ENCODE results near the gene TSPAN19. TPM values are rescaled to one million over a fixed set of nuclear protein-coding genes. Genes with fewer than 3 reads are reported as not detected.

The TSPAN19 gene
- total and polyA plus RNA-seq, 2 of the 13 experiments (the other 11 are each of a cell fraction or from before 2014, with no cell fraction given) = not detected

- no peak overlapping the region for H2AFZ ChIP-seq (ENCODE audit: low read length)
- BruUV-seq (replicated peaks) = no TSS peak
- H3K79me2 ChIP-seq (ENCODE audit: insufficient read depth, low read length) = no peaks in the 10 kb centered on the region
- no peak for TF ChIP-seq JUND (CRISPR knock-in tag; IDR thresholded peaks at IDR 0.05)
- TF ChIP-seq ZBTB3 (CRISPR knock-in tag; IDR thresholded peaks at IDR 0.05; ENCODE audit: borderline replicate concordance, low read depth) = no peak
- TF ChIP-seq ARNT (IDR thresholded peaks at IDR 0.05) = no peak
- no peak for TF ChIP-seq ZNF569 (CRISPR knock-in tag; IDR thresholded peaks at IDR 0.05; ENCODE audit: borderline replicate concordance)
- TF ChIP-seq TFDP2 (CRISPR knock-in tag; IDR thresholded peaks at IDR 0.05) = no peak
- no peak for TF ChIP-seq ZNF333 (CRISPR knock-in tag; IDR thresholded peaks at IDR 0.05; ENCODE audit: borderline replicate concordance)
- no peak for TF ChIP-seq IKZF1 (IDR thresholded peaks at IDR 0.05)
- DNase-seq (ENCODE audit: low spot score) (no peak), ATAC-seq (no peak), FAIRE-seq (no peak)
- ChIA-PET CTCF (ENCODE audit: low intra/inter-chr PET ratio, low total read pairs) (no interaction called here), POLR2A (no interaction called here)
- 0% methylated on average over 3 of the region's 3 CpGs for WGBS (ENCODE audit: low lambda C conversion rate)
- H3K9me3 ChIP-seq (ENCODE audit: low read length) = no peaks in the 10 kb centered on the region
- H3K27me3 ChIP-seq (ENCODE audit: control insufficient read depth in 1 of 2, insufficient read depth in 2 of 2, low read length in 2 of 2) = no peaks in the 10 kb centered on the region
- no peaks in the 10 kb centered on the region for H3K36me3 ChIP-seq (replicated peaks in 1 of 2; ENCODE audit: control insufficient read depth in 1 of 2, insufficient read depth in 2 of 2, low read length in 2 of 2)
- H3K9ac ChIP-seq (ENCODE audit: insufficient read depth, low read depth, low read length) = no peak overlapping the region
- no peaks in the 10 kb centered on the region for H4K20me1 ChIP-seq (ENCODE audit: insufficient read depth, low read length)
- in situ Hi-C loops (cut with HindIII; ENCODE audit: extremely low pct_ligation_motif_present, low pct_unique_long_range_greater_than_20kb) = no loop called here
- no peak overlapping the region for H3K27ac ChIP-seq (ENCODE audit: extremely low read length, insufficient read depth, low read length)
- H3K4me1 ChIP-seq (ENCODE audit: insufficient read depth, low read length) = no peaks in the 10 kb centered on the region
- H3K4me2 ChIP-seq (ENCODE audit: low read depth, low read length) = peak overlapping the region; percentile 71
- H3K4me3 ChIP-seq (replicated peaks in 1 of 3; ENCODE audit: insufficient read depth in 1 of 3, low read depth in 2 of 3, low read length in 3 of 3) = no peak overlapping the region
- intact Hi-C loops (cut with micrococcal nuclease; ENCODE audit: unreplicated experiment) = no loop called here
Observed at GRCh38 chr12:85036733-85037132, 656 bp upstream of the TSPAN19 start.

DNA sequence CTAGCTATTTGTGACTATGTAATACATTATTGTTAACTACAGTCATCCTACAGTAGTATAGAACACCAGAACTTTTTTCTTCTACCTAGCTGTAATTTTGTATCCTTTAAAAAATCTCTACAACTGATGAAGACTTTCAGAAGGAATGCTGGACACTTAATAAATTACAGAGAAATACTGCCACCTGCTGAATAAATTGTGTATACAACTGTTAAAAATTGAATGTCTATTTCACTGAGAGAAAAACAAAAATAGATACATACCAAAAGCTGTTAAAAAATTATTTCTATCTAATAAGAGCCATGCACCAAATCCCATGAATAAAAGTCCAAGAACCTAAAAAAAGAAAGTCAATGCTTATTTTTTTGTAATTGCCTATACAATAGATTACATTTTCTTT is 6.6 kb downstream of the TSPAN19 start:
- H2AFZ ChIP-seq (ENCODE audit: low read length) = no peak overlapping the region
- POLR2A ChIA-PET = no interaction called here
- ATAC-seq (no peak), DNase-seq (ENCODE audit: low spot score) (peak; percentile 3), FAIRE-seq (no peak)
- in situ Hi-C loops (cut with HindIII; ENCODE audit: extremely low pct_ligation_motif_present, low pct_unique_long_range_greater_than_20kb) (loop anchor here (5.0 kb wide), 1 partner anchor 157 kb away; no protein-coding TSS in a partner anchor), intact Hi-C loops (cut with micrococcal nuclease; ENCODE audit: unreplicated experiment) (loop anchor here (1.0 kb wide), 1 partner anchor 155 kb away; no protein-coding TSS in a partner anchor)
- no peaks in the 10 kb centered on the region for H4K20me1 ChIP-seq (ENCODE audit: insufficient read depth, low read length)
- H3K4me3 ChIP-seq (replicated peaks in 1 of 3; ENCODE audit: insufficient read depth in 1 of 3, low read depth in 2 of 3, low read length in 3 of 3) = no peak overlapping the region
- CTCF ChIA-PET (ENCODE audit: low intra/inter-chr PET ratio, low total read pairs) = interaction anchor here (2.7 kb wide), 1 partner anchor 154 kb away, joined by 52 read pairs; no protein-coding TSS in a partner anchor
- H3K36me3 ChIP-seq (replicated peaks in 1 of 2; ENCODE audit: control insufficient read depth in 1 of 2, insufficient read depth in 2 of 2, low read length in 2 of 2) = no peaks in the 10 kb centered on the region
- no peak overlapping the region for H3K4me2 ChIP-seq (ENCODE audit: low read depth, low read length)
- H3K4me1 ChIP-seq (ENCODE audit: insufficient read depth, low read length) = no peaks in the 10 kb centered on the region
- TF ChIP-seq SMC3 (IDR thresholded peaks at IDR 0.05; ENCODE audit: low read length) (peak; percentile 41), PAX8 (CRISPR knock-in tag; IDR thresholded peaks at IDR 0.05; ENCODE audit: borderline replicate concordance) (no peak), STAG1 (CRISPR knock-in tag; IDR thresholded peaks at IDR 0.05) (peak; percentile 37; the same call in 1 of the 2 replicates), ZBTB4 (CRISPR knock-in tag; IDR thresholded peaks at IDR 0.05; ENCODE audit: borderline replicate concordance) (no peak), CTCF (CRISPR knock-in tag; IDR thresholded peaks at IDR 0.05) (peak; percentile 31), SIN3A (IDR thresholded peaks at IDR 0.05; ENCODE audit: borderline replicate concordance, low read depth, low read length) (no peak)
- BruUV-seq (replicated peaks) = no TSS peak
- H3K27me3 ChIP-seq (ENCODE audit: control insufficient read depth in 1 of 2, insufficient read depth in 2 of 2, low read length in 2 of 2) = no peaks in the 10 kb centered on the region
- H3K79me2 ChIP-seq (ENCODE audit: insufficient read depth, low read length) = no peaks in the 10 kb centered on the region
- no peak overlapping the region for H3K9ac ChIP-seq (ENCODE audit: insufficient read depth, low read depth, low read length)
- no peak overlapping the region for H3K27ac ChIP-seq (ENCODE audit: extremely low read length, insufficient read depth, low read length)
- no peaks in the 10 kb centered on the region for H3K9me3 ChIP-seq (ENCODE audit: low read length)
